ENCODE measurements around the gene CAVIN2.

Gene CAVIN2

DNA sequence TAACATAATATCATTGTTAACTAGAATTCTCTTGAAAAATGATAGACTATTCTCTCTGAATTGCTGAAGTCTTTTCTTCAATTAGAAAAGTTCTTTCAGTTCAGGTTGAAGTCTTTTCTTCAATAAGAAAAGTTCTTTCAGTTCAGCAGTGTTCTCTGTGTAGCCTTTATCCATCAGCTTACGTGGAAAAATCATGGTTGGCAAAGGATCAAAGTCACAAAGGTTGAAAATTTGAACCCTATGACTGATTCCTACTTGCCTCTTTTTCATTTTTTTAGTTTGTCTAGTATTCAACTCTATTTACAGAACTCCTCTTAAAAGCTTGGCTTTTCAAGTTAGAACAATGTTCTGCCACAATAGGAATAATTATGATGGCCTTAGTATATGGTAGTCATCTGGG lies 25.8 kb downstream of the CAVIN2 start:
- H3K27me3 ChIP-seq: no peaks in the 10 kb centered on the region
- TF ChIP-seq, protein P1, sequence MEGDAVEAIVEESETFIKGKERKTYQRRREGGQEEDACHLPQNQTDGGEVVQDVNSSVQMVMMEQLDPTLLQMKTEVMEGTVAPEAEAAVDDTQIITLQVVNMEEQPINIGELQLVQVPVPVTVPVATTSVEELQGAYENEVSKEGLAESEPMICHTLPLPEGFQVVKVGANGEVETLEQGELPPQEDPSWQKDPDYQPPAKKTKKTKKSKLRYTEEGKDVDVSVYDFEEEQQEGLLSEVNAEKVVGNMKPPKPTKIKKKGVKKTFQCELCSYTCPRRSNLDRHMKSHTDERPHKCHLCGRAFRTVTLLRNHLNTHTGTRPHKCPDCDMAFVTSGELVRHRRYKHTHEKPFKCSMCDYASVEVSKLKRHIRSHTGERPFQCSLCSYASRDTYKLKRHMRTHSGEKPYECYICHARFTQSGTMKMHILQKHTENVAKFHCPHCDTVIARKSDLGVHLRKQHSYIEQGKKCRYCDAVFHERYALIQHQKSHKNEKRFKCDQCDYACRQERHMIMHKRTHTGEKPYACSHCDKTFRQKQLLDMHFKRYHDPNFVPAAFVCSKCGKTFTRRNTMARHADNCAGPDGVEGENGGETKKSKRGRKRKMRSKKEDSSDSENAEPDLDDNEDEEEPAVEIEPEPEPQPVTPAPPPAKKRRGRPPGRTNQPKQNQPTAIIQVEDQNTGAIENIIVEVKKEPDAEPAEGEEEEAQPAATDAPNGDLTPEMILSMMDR (IDR thresholded peaks at IDR 0.05; ENCODE audit: low read depth, low read length): no peak
- H3K9me3 ChIP-seq: no peaks in the 10 kb centered on the region
- no peaks in the 10 kb centered on the region for H3K4me1 ChIP-seq
- no peak for DNase-seq
- no peaks in the 10 kb centered on the region for H3K36me3 ChIP-seq
- no peak overlapping the region for H3K4me3 ChIP-seq (ENCODE audit: low read depth, low read length)

DNA sequence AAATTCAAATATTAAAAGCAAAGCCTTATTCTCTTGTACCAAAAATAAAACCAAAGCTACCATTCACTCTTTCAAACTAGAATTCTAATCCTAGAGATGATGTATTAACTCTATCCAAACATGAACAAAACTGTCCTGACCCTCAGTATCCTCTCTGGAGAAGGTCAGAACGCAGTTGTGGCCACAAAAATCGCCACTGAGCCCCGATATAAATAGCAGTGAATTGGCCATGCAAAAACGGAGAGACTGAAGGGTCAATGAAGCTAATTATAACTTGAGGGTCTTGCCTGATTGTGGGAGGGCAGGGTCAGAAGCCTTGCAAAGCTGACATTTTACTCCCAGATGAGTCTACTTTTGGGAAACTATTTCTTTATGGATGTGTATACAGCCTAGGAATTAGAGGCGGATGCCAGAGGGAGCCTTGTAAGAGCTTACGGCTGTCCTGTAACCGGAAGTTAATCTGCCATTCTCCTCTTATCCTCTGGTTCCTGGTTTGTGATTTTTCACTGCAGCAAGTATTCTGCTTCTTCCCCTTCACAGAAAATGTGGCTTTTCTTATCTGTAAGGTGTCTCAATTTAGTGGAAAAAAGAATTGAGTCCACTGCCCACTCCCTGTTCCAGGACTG lies 28.1 kb downstream of the CAVIN2 start:
- Histone ChIP-seq H3K27me3 (no peaks in the 10 kb centered on the region), H3K4me1 (no peaks in the 10 kb centered on the region), H3K4me3 (ENCODE audit: low read depth, low read length) (no peak overlapping the region), H3K9me3 (no peaks in the 10 kb centered on the region), H3K36me3 (no peaks in the 10 kb centered on the region)
- TF ChIP-seq, protein P1 (IDR thresholded peaks at IDR 0.05; ENCODE audit: low read depth, low read length): no peak
- DNase-seq: no peak

DNA sequence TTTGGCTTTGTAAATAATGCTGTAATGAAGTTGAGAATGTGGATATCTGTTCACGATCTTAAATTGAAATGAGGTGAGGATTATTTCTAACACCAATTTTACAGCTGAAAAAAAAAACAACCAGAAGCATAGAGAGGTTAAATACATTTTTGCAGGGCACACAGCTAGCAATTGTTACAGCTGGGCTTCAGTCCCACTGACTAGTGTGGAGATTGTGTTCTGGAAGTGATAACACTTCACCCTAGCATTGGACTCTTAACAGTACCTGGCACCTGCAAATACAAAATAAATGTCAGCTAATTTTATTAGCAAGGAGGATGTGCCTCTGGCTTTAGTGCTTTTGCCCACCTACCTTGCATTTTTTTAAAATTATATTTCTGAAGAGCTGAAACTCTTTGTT lies 28.8 kb downstream of the CAVIN2 start:
- DNase-seq: no peak
- Histone ChIP-seq H3K4me3 (ENCODE audit: low read depth, low read length) (no peak overlapping the region), H3K9me3 (no peaks in the 10 kb centered on the region), H3K36me3 (no peaks in the 10 kb centered on the region), H3K27me3 (no peaks in the 10 kb centered on the region), H3K4me1 (no peaks in the 10 kb centered on the region)
- TF ChIP-seq, protein P1 (IDR thresholded peaks at IDR 0.05; ENCODE audit: low read depth, low read length): no peak

DNA sequence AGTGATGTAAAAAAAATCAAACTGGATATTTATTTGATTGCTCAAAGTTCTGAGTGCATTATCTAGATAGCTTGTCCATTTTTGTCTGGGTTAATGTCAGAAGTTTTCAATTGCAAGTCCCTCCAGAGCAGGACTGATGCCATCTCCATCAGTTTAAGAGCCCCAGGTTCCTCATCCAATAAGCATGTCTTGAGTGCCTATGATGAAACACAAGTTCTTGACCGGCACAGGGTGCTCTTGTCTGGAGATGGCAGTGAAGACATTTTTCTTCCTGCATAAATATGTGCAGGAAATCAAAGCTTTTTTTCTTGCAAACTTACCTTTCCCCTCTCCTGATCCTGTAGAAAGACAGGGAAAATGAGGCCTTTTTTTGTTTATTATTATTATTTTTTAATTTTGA lies 31.9 kb downstream of the CAVIN2 start:
- no peak overlapping the region for H3K4me3 ChIP-seq (ENCODE audit: low read depth, low read length)
- no peak for DNase-seq
- peaks cover 4% of the 10 kb centered on the region for H3K4me1 ChIP-seq
- H3K36me3 ChIP-seq: no peaks in the 10 kb centered on the region
- TF ChIP-seq, protein P1 (IDR thresholded peaks at IDR 0.05; ENCODE audit: low read depth, low read length): no peak
- no peaks in the 10 kb centered on the region for H3K9me3 ChIP-seq
- no peaks in the 10 kb centered on the region for H3K27me3 ChIP-seq

DNA sequence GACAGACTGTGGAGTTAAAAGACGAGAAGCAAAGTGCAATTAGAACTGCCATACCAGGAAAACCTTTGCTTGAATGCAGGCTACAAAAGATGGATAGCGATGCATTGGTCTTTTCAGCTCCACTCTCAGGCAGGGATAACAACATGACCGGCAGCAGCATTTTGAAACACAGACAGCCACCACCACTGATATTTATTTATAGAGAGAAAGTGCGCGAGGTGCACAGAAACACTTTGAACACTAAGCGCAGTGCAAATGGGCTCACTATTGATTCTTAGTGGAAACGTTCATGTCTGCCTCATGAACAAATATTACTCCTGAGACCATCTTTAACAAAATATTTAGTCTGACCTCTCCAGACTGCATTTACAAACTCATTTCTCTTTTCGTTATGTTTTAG lies 32.9 kb downstream of the CAVIN2 start:
- no peaks in the 10 kb centered on the region for H3K9me3 ChIP-seq
- peaks cover 4% of the 10 kb centered on the region for H3K4me1 ChIP-seq
- no peaks in the 10 kb centered on the region for H3K36me3 ChIP-seq
- no peak for DNase-seq
- TF ChIP-seq, protein P1 (IDR thresholded peaks at IDR 0.05; ENCODE audit: low read depth, low read length): no peak
- no peak overlapping the region for H3K4me3 ChIP-seq (ENCODE audit: low read depth, low read length)
- no peaks in the 10 kb centered on the region for H3K27me3 ChIP-seq

DNA sequence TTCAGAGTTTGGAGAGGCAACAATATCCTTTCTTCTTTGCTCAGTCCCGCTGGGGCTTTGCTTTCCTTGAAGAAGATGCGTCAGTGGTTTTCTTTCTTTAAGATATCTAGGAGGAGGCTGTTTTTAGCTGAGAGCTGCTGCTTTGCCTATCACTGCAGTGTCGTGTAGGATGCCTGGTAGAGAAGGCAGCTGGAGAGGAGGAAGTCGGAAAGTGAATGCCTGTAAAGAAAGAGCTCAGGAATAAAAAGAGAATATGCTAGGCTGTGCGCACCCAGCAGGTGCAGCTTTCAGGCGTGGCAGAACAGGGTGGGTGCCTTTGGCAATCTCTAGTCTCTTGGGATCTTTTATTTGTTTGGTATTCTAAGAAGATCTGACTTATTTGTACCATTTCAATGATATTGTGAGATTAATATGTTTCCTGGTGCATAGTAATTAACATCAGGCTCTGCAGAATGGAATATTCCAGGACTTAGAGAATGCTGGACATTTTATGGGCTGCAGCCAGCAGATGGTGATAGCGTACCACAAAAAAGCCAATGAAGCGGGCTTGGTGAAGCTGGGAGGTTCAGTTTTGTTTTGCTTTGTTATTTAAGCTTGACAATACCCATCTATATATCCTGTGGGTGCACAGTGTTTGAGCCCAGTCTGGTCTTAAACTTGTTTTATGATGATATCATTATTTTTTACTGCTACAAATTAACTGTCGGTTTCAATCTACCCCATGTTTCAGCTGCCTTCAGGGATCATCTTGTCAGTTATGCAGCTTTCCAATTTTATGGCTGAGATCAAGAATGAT lies 34.9 kb downstream of the CAVIN2 start:
- Histone ChIP-seq H3K4me3 (ENCODE audit: low read depth, low read length) (no peak overlapping the region), H3K9me3 (no peaks in the 10 kb centered on the region), H3K27me3 (no peaks in the 10 kb centered on the region), H3K4me1 (peaks cover 4% of the 10 kb centered on the region), H3K36me3 (no peaks in the 10 kb centered on the region)
- TF ChIP-seq, protein P1 (IDR thresholded peaks at IDR 0.05; ENCODE audit: low read depth, low read length): peak; percentile 86
- DNase-seq: peak; percentile 54
